ENCODE measurements around the gene DDT.
"Not testable (repeated sequence)": the region's sequence is repeated elsewhere in the genome, so short reads cannot be mapped to it uniquely, and the experiment has no call there.

DDT gene

GRCh38 chr22:23949764-23950163 lies 24.5 kb downstream of the DDT start:
- not testable (repeated sequence) for DNase-seq

GRCh38 chr22:23947391-23947790 lies 26.9 kb downstream of the DDT start:
- DNase-seq = not testable (repeated sequence)

GRCh38 chr22:23940166-23940565 lies 34.1 kb downstream of the DDT start:
- DNase-seq = not testable (repeated sequence)

GRCh38 chr22:23939017-23939357 lies 35.3 kb downstream of the DDT start:
- DNase-seq = no peak

GRCh38 chr22:23938328-23939016 lies 35.8 kb downstream of the DDT start:
- DNase-seq = no peak

- no peak for DNase-seq
These were observed 47.7 kb downstream of the DDT start for GRCh38 chr22:23926561-23926960.

GRCh38 chr22:23925020-23925606 lies 49.1 kb downstream of the DDT start:
- no peak for DNase-seq

GRCh38 chr22:23922921-23923320 lies 51.3 kb downstream of the DDT start:
- no peak for DNase-seq

- DNase-seq = not testable (repeated sequence)
These were observed 52.5 kb downstream of the DDT start for GRCh38 chr22:23921586-23922201.

All from NCI-H446 (cell line).